ENCODE measurements around the gene SSR2. TPM values are rescaled to one million over a fixed set of nuclear protein-coding genes. Genes with fewer than 3 reads are reported as not detected.

SSR2 gene
- total and polyA plus RNA-seq, 4 donors: 93.1 to 264 (median 173) TPM

- no peak for DNase-seq (ENCODE audit: low spot score)
- H3K4me1 ChIP-seq (ENCODE audit: control insufficient read depth in 4 of 4, insufficient read depth in 4 of 4, low read length in 3 of 4): peaks cover 6 to 23% (median 10%) of the 10 kb centered on the region in 4 donors
- WGBS: 38% methylated on average over 8 of the region's 8 CpGs
- H3K4me3 ChIP-seq (ENCODE audit: low read depth in 1 of 3, low read length in 3 of 3): peak overlapping the region; percentile 73 to 80 (median 76)
- H3K9ac ChIP-seq (ENCODE audit: low read depth in 1 of 2, low read length in 2 of 2): peak overlapping the region; percentile 4 to 49
- no peaks in the 10 kb centered on the region for H3K36me3 ChIP-seq (ENCODE audit: control insufficient read depth in 4 of 4, insufficient read depth in 3 of 4, low read depth in 1 of 4, low read length in 3 of 4)
- no peaks in the 10 kb centered on the region for H3K9me3 ChIP-seq (ENCODE audit: control insufficient read depth in 4 of 4, low read length in 3 of 4)
- no peaks in the 10 kb centered on the region for H3K27me3 ChIP-seq (ENCODE audit: control insufficient read depth in 4 of 4, insufficient read depth in 4 of 4, low read length in 3 of 4)
- TF ChIP-seq CTCF (IDR thresholded peaks at IDR 0.05; ENCODE audit: low read depth, low read length, missing input control) (no peak), HNF4A (conservative IDR thresholded peaks at IDR 0.05) (no peak), RAD21 (IDR thresholded peaks at IDR 0.05) (no peak), REST (IDR thresholded peaks at IDR 0.05) (no peak)
- H3K27ac ChIP-seq (ENCODE audit: low read depth in 1 of 2, low read length in 2 of 2): peak overlapping the region; percentile 80 to 92
Observed at GRCh38 chr1:155978973-155979429, 41.8 kb downstream of the SSR2 start.

GRCh38 chr1:155978325-155978972 is 42.3 kb downstream of the SSR2 start, which contains the start of gene ARHGEF2:
Gene ARHGEF2 (minus strand): TSS chr1:155978547. CDS start chr1:155978427, 120 bp downstream.
- H3K9ac ChIP-seq (ENCODE audit: low read depth in 1 of 2, low read length in 2 of 2): peak within 1 kb of the TSS; percentile 49 to 75
- peak within 1 kb of the TSS; percentile 80 to 92 for H3K27ac ChIP-seq (ENCODE audit: low read depth in 1 of 2, low read length in 2 of 2)
- 5% methylated on average over 52 of the region's 52 CpGs for WGBS
- no peaks in the 10 kb centered on the region for H3K27me3 ChIP-seq (ENCODE audit: control insufficient read depth in 4 of 4, insufficient read depth in 4 of 4, low read length in 3 of 4)
- H3K4me1 ChIP-seq (ENCODE audit: control insufficient read depth in 4 of 4, insufficient read depth in 4 of 4, low read length in 3 of 4): peaks cover 6 to 23% (median 10%) of the 10 kb centered on the region in 4 donors
- H3K4me3 ChIP-seq (ENCODE audit: low read depth in 1 of 3, low read length in 3 of 3): peak within 1 kb of the TSS; percentile 73 to 80 (median 76)
- no peaks in the 10 kb centered on the region for H3K9me3 ChIP-seq (ENCODE audit: control insufficient read depth in 4 of 4, low read length in 3 of 4)
- TF ChIP-seq YY1 (IDR thresholded peaks at IDR 0.05): peak; percentile 17
- peak in 1 of 2 donors; percentile 9 for TF ChIP-seq GABPA (IDR thresholded peaks at IDR 0.05 in 1 of 2, conservative IDR thresholded peaks at IDR 0.05 in 1 of 2)
- TF ChIP-seq RXRA (IDR thresholded peaks at IDR 0.05): no peak
- no peak for TF ChIP-seq TAF1 (conservative IDR thresholded peaks at IDR 0.05)
- TF ChIP-seq MAX (IDR thresholded peaks at IDR 0.05): no peak
- TF ChIP-seq RAD21 (IDR thresholded peaks at IDR 0.05): no peak
- TF ChIP-seq ZBTB33 (IDR thresholded peaks at IDR 0.05): no peak
- TF ChIP-seq NR2F2 (IDR thresholded peaks at IDR 0.05): no peak
- no peak for TF ChIP-seq FOXA1 (IDR thresholded peaks at IDR 0.05)
- TF ChIP-seq ATF3 (IDR thresholded peaks at IDR 0.05): no peak
- no peak for TF ChIP-seq FOXA2 (IDR thresholded peaks at IDR 0.05)
- no peak for TF ChIP-seq HNF4A (conservative IDR thresholded peaks at IDR 0.05)
- no peak for TF ChIP-seq JUND (IDR thresholded peaks at IDR 0.05)
- no peak for TF ChIP-seq SP1 (IDR thresholded peaks at IDR 0.05)
- DNase-seq (ENCODE audit: low spot score): peak; percentile 78
- no peaks in the 10 kb centered on the region for H3K36me3 ChIP-seq (ENCODE audit: control insufficient read depth in 4 of 4, insufficient read depth in 3 of 4, low read depth in 1 of 4, low read length in 3 of 4)

Measured in liver (tissue), 9 donors.